Omental fat pad (tissue), 4 donors: ENCODE results near the gene SCARB2. TPM values are rescaled to one million over a fixed set of nuclear protein-coding genes. Genes with fewer than 3 reads are reported as not detected.

Experiments used
- ATAC-seq: fragments of 150-250 bp; one replicate; pipeline ENCODE4 v1.9.1; 2016; ENCODE audit warnings: mild to moderate bottlenecking, moderate library complexity; ENCODE audit not compliant: low FRiP score
- DNase-seq: peaks from one replicate; pipeline ENCODE4 v3.0.0-alpha.2; 2019; ENCODE audit warnings: low spot score
- CTCF ChIP-seq, 3 donors: fragments of 450-650 bp; IDR thresholded peaks; one replicate each; pipeline ENCODE4 v1.5.1; 2016 to 2017; ENCODE audit warnings: antibody characterized with exemption in 3 of 3, mild to moderate bottlenecking in 3 of 3, moderate library complexity in 2 of 3
- total RNA-seq, 4 donors: library from RNA; depleted of rRNA; stranded (reverse); fragments of >200 nt; gene quantifications; one replicate each; pipeline ENCODE4 v1.1.0, GENCODE V29; 2016

Gene SCARB2
- total RNA-seq, 4 donors from 2014 or later: 106 to 174 (median 172) TPM

- DNase-seq: no peak
- no peak for ATAC-seq
- TF ChIP-seq CTCF (IDR thresholded peaks at IDR 0.05): no peak
Observed at GRCh38 chr4:76168688-76169087, 44.9 kb downstream of the SCARB2 start.

DNA sequence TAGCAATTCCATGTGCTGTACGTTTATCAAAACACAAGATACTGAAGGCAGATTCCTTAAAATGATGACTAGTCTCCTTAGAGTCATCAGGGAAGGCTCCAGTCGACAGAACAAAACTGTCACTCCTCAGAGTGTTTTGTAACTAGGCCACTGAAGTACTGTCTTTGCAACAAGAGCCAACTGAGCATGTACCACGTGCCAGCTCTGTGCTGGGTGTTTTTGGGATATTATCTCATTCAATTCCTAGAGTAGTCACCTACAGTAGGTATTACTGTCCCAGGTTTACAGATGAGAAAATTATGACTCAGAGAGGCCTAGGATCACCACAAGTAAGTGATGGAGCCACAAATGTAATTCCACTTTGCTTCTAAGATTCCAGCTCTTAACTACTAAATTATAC, 47.1 kb downstream of the SCARB2 start:
- no peak for DNase-seq
- TF ChIP-seq CTCF (IDR thresholded peaks at IDR 0.05): no peak
- ATAC-seq: no peak

DNA sequence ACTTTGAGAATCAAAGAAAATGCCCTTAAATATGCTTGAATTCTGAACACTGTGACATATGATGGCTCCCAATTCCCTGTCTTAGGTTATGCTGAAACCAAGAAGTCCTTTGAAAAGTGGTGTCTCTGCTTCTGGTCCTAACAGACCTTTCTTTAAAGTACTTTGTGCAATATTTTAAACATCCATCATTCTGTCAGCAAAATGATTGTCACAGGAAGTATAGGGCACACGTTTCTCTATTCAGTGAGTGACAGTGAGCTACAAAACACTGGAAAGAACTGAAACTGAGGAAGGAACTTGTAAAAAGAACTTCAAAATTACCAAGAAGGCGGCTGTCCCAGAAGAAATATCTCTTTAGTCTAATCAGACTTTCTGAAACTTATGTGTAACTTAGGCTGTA, 53.3 kb downstream of the SCARB2 start:
- no peak for TF ChIP-seq CTCF (IDR thresholded peaks at IDR 0.05)
- DNase-seq (no peak), ATAC-seq (no peak)

DNA sequence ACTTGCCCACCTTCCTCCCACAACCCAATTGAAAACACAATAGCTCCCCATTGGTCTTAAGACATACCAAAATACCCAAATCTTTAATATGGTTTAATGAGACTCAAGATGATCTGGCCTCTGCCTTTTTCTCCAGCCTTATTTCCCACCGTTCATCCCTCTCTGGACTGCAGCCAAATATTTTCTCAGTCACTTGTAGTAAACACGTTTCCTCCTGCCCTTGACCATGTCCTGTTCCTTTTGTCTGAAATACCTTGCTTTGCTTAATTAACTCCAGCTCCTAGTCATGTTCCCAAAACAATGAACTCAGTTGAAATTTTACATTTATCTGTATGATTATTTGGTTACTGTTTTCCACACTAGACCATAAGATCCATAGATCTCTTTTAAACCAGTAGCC, 57.0 kb downstream of the SCARB2 start:
- ATAC-seq (no peak), DNase-seq (no peak)
- TF ChIP-seq CTCF (IDR thresholded peaks at IDR 0.05): no peak

GRCh38 chr4:76155979-76156378, 57.6 kb downstream of the SCARB2 start:
- no peak for DNase-seq
- no peak for TF ChIP-seq CTCF (IDR thresholded peaks at IDR 0.05)
- no peak for ATAC-seq

- TF ChIP-seq CTCF (IDR thresholded peaks at IDR 0.05): no peak
- ATAC-seq (no peak), DNase-seq (no peak)
Observed at GRCh38 chr4:76153356-76153755, 60.3 kb downstream of the SCARB2 start.

GRCh38 chr4:76148142-76148865, 65.3 kb downstream of the SCARB2 start, which contains the start of gene NUP54:
NUP54 (minus strand) TSS chr4:76148397; CDS start chr4:76148374, 23 bp downstream.
- peak; percentile 99 for ATAC-seq
- peak; percentile 88 for DNase-seq
- TF ChIP-seq CTCF (IDR thresholded peaks at IDR 0.05): no peak
